Measurements from ENCODE around the gene KCTD14.

GRCh38 chr11:78046486-78046854 is 23.4 kb upstream of the KCTD14 start:
- no peak for TF ChIP-seq CTCF (conservative IDR thresholded peaks at IDR 0.05 in 1 of 2, IDR thresholded peaks at IDR 0.05 in 1 of 2; ENCODE audit: extremely low read depth in 1 of 2, insufficient read depth in 1 of 2, low read depth in 1 of 2, low read length in 2 of 2)
- no peak for TF ChIP-seq EZH2 (IDR thresholded peaks at IDR 0.05; ENCODE audit: borderline replicate concordance, low read length)
